ENCODE measurements around the gene CNOT8. TPM values are rescaled to one million over a fixed set of nuclear protein-coding genes. Genes with fewer than 3 reads are reported as not detected.
"Not testable (repeated sequence)": the region's sequence is repeated elsewhere in the genome, so short reads cannot be mapped to it uniquely, and the experiment has no call there.

Gene CNOT8
- total and polyA plus RNA-seq, 2 donors (not counting 3 experiments of a cell fraction or from before 2014, with no cell fraction given), result 42.6 to 53.7 TPM

GRCh38 chr5:154831451-154831850 lies 27.0 kb upstream of the CNOT8 start:
- H3K9ac ChIP-seq (replicated peaks; ENCODE audit: extremely low read depth, insufficient read depth, low read length), result no peak overlapping the region
- no peak overlapping the region for H3K27ac ChIP-seq (ENCODE audit: insufficient read depth, low read depth, low read length)
- FAIRE-seq (no peak), DNase-seq (ENCODE audit: low read depth, low spot score) (no peak)
- peaks cover 0 to 16% of the 10 kb centered on the region in 2 experiments for H3K36me3 ChIP-seq (ENCODE audit: control insufficient read depth in 2 of 2, extremely low read depth in 1 of 2, insufficient read depth in 2 of 2, low read length in 2 of 2)
- no TSS peak for BruUV-seq (replicated peaks)
- H3K9me1 ChIP-seq (replicated peaks; ENCODE audit: control insufficient read depth, extremely low read depth, insufficient read depth, low read length), result no peaks in the 10 kb centered on the region
- ChIA-PET POLR2A (no interaction called here), CTCF (no interaction called here)
- H3K27me3 ChIP-seq (ENCODE audit: control insufficient read depth in 2 of 2, insufficient read depth in 2 of 2, low read length in 2 of 2), result no peaks in the 10 kb centered on the region
- H3K9me3 ChIP-seq (replicated peaks; ENCODE audit: control insufficient read depth, insufficient read depth, low read length), result no peaks in the 10 kb centered on the region
- H3K4me2 ChIP-seq (ENCODE audit: insufficient read depth, low read length), result no peak overlapping the region
- H3K4me3 ChIP-seq (replicated peaks in 1 of 3; ENCODE audit: insufficient read depth in 1 of 3, low read depth in 1 of 3, low read length in 3 of 3), result no peak overlapping the region
- dilution Hi-C loops (cut with MboI; ENCODE audit: extremely low pct_ligation_motif_present, low sequenced_read_pairs) (no loop called here), intact Hi-C loops (cut with micrococcal nuclease) (no loop called here)
- no peaks in the 10 kb centered on the region for H4K20me1 ChIP-seq (replicated peaks; ENCODE audit: control insufficient read depth, extremely low read depth, insufficient read depth, low read length)
- no peak for TF ChIP-seq MYC (IDR thresholded peaks at IDR 0.05; ENCODE audit: low read depth, low read length)
- TF ChIP-seq, protein P1, sequence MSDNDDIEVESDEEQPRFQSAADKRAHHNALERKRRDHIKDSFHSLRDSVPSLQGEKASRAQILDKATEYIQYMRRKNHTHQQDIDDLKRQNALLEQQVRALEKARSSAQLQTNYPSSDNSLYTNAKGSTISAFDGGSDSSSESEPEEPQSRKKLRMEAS (IDR thresholded peaks at IDR 0.05; ENCODE audit: insufficient read depth, insufficient read length), result no peak
- TF ChIP-seq, protein P2, sequence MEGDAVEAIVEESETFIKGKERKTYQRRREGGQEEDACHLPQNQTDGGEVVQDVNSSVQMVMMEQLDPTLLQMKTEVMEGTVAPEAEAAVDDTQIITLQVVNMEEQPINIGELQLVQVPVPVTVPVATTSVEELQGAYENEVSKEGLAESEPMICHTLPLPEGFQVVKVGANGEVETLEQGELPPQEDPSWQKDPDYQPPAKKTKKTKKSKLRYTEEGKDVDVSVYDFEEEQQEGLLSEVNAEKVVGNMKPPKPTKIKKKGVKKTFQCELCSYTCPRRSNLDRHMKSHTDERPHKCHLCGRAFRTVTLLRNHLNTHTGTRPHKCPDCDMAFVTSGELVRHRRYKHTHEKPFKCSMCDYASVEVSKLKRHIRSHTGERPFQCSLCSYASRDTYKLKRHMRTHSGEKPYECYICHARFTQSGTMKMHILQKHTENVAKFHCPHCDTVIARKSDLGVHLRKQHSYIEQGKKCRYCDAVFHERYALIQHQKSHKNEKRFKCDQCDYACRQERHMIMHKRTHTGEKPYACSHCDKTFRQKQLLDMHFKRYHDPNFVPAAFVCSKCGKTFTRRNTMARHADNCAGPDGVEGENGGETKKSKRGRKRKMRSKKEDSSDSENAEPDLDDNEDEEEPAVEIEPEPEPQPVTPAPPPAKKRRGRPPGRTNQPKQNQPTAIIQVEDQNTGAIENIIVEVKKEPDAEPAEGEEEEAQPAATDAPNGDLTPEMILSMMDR (IDR thresholded peaks at IDR 0.05; ENCODE audit: extremely low read depth in 1 of 2, insufficient read depth in 1 of 2, low read depth in 1 of 2, low read length in 2 of 2), result no peak
- TF ChIP-seq JUN (IDR thresholded peaks at IDR 0.05; ENCODE audit: borderline replicate concordance, insufficient read depth, insufficient read length, low read depth), result no peak
- no peak for TF ChIP-seq EZH2 (IDR thresholded peaks at IDR 0.05; ENCODE audit: borderline replicate concordance, low read depth, low read length, severe bottlenecking)
- no peak for TF ChIP-seq GATA2 (IDR thresholded peaks at IDR 0.05; ENCODE audit: insufficient read depth, insufficient read length, low read depth, low read length)
- no peak for TF ChIP-seq FOS (IDR thresholded peaks at IDR 0.05; ENCODE audit: borderline replicate concordance, insufficient read depth, low read length)
- no peak for TF ChIP-seq POLR2A (IDR thresholded peaks at IDR 0.05; ENCODE audit: low read depth, low read length)
- no peak for TF ChIP-seq POLR2AphosphoS5 (IDR thresholded peaks at IDR 0.05; ENCODE audit: insufficient read depth, low read depth, low read length)
- H3K79me2 ChIP-seq (ENCODE audit: control insufficient read depth, insufficient read depth, low read length), result no peaks in the 10 kb centered on the region
- H3K4me1 ChIP-seq (ENCODE audit: control insufficient read depth, extremely low read depth, insufficient read depth, low read length), result peaks cover 5% of the 10 kb centered on the region
- H2AFZ ChIP-seq (ENCODE audit: low read depth, low read length), result no peak overlapping the region

DNA sequence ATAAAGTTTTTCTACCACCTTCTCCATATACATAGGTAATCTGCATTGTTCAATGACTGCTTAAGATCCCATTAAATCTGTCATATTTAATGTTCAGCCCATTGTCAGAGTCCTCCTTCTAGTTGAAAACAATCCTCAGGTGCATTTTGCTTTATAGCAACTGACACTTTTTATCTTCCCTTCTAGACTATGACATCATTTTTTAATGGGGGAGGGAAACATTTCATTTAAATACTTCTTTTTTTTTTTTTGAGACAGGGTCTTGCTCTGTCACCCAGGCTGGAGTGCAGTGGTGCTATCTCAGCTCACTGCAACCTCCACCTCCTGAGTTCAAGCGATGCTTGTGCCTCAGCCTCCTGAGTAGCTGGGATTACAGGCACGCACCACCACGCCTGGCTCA lies 25.6 kb upstream of the CNOT8 start:
- CTCF ChIA-PET; dilution Hi-C loops (cut with MboI; ENCODE audit: extremely low pct_ligation_motif_present, low sequenced_read_pairs); H3K9me3 ChIP-seq (replicated peaks; ENCODE audit: control insufficient read depth, insufficient read depth, low read length); FAIRE-seq; POLR2A ChIA-PET; H3K4me3 ChIP-seq (replicated peaks in 1 of 3; ENCODE audit: insufficient read depth in 1 of 3, low read depth in 1 of 3, low read length in 3 of 3); H3K4me2 ChIP-seq (ENCODE audit: insufficient read depth, low read length); H3K9me1 ChIP-seq (replicated peaks; ENCODE audit: control insufficient read depth, extremely low read depth, insufficient read depth, low read length); DNase-seq (ENCODE audit: low read depth, low spot score); intact Hi-C loops (cut with micrococcal nuclease); H4K20me1 ChIP-seq (replicated peaks; ENCODE audit: control insufficient read depth, extremely low read depth, insufficient read depth, low read length); H2AFZ ChIP-seq (ENCODE audit: low read depth, low read length); H3K4me1 ChIP-seq (ENCODE audit: control insufficient read depth, extremely low read depth, insufficient read depth, low read length); H3K79me2 ChIP-seq (ENCODE audit: control insufficient read depth, insufficient read depth, low read length); H3K27me3 ChIP-seq (ENCODE audit: control insufficient read depth in 2 of 2, insufficient read depth in 2 of 2, low read length in 2 of 2); H3K9ac ChIP-seq (replicated peaks; ENCODE audit: extremely low read depth, insufficient read depth, low read length); BruUV-seq (replicated peaks); H3K27ac ChIP-seq (ENCODE audit: insufficient read depth, low read depth, low read length): not testable (repeated sequence)
- H3K36me3 ChIP-seq (ENCODE audit: control insufficient read depth in 2 of 2, extremely low read depth in 1 of 2, insufficient read depth in 2 of 2, low read length in 2 of 2), result peaks cover 0 to 12% of the 10 kb centered on the region in 2 experiments

Data from endothelial cell of umbilical vein (primary cell).